HFFc6 (cell line): ENCODE results near the gene HSPA4L. TPM values are rescaled to one million over a fixed set of nuclear protein-coding genes. Genes with fewer than 3 reads are reported as not detected.

Source experiments
- DNase-seq: peaks from one replicate; pipeline ENCODE4 v3.0.0-alpha.2; 2018
- H3K27ac Mint-ChIP-seq: 2 replicates; pipeline ENCODE4 v1.8.0; 2020; ENCODE audit warnings: mild to moderate bottlenecking, mixed read lengths
- H3K27me3 Mint-ChIP-seq: 2 replicates; pipeline ENCODE4 v1.8.0; 2021; ENCODE audit warnings: mild to moderate bottlenecking, moderate library complexity, mixed read lengths; ENCODE audit not compliant: insufficient read depth
- H3K36me3 Mint-ChIP-seq: 2 replicates; pipeline ENCODE4 v1.8.0; 2021; ENCODE audit warnings: low read depth, mixed read lengths
- H3K4me1 Mint-ChIP-seq: 2 replicates; pipeline ENCODE4 v1.8.0; 2020; ENCODE audit warnings: low read depth, mixed read lengths
- H3K4me3 Mint-ChIP-seq: 2 replicates; pipeline ENCODE4 v1.8.0; 2020; ENCODE audit warnings: mild to moderate bottlenecking, moderate library complexity, mixed read lengths
- H3K9me3 Mint-ChIP-seq: 2 replicates; pipeline ENCODE4 v1.8.0; 2020; ENCODE audit warnings: mild to moderate bottlenecking, mixed read lengths
- total RNA-seq, 6 experiments: library from RNA; stranded (reverse); fragmentation: NEBNext Ultra II Directional; extraction: Animal tissue kit (Norgen Biotek cat#: 25700); gene quantifications; 2 replicates in 1 of 6; 3 replicates in 5 of 6; pipeline ENCODE4 v1.2.3, GENCODE V29; 2021
- TF ChIP-seq, protein P1 (sequence below): fragments of 200-600 bp; sonication (generic); IDR thresholded peaks from 2 replicates; pipeline ENCODE4 v1.5.0; 2021; ENCODE audit warnings: antibody characterized with exemption, mild to moderate bottlenecking

HSPA4L gene
- total RNA-seq, 6 experiments from 2014 or later, result 5.9 to 7.9 (median 7.5) TPM

DNA sequence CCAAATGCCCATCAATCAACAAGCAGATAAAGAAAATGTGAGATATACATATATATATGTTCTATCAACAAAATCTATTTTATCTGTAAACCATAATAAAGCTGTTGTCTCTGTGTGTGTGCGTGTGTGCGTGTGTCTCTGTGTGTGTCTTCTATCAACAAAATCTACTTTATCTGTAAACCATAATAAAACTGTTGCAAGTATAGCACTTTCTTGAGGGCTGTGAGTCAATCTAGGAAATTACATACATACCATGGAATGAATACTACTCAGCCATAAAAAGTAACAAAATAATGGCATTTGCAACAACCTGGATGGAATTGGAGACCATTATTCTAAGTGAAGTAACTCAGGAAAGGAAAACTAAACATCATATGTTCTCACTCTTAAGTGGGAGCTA, 86.1 kb downstream of the HSPA4L start:
- Mint-ChIP-seq H3K9me3 (no peaks in the 10 kb centered on the region), H3K27me3 (no peaks in the 10 kb centered on the region), H3K4me3 (no peak overlapping the region), H3K4me1 (peaks cover 29% of the 10 kb centered on the region), H3K36me3 (peaks cover 5% of the 10 kb centered on the region), H3K27ac (no peak overlapping the region)
- TF ChIP-seq, protein P1, sequence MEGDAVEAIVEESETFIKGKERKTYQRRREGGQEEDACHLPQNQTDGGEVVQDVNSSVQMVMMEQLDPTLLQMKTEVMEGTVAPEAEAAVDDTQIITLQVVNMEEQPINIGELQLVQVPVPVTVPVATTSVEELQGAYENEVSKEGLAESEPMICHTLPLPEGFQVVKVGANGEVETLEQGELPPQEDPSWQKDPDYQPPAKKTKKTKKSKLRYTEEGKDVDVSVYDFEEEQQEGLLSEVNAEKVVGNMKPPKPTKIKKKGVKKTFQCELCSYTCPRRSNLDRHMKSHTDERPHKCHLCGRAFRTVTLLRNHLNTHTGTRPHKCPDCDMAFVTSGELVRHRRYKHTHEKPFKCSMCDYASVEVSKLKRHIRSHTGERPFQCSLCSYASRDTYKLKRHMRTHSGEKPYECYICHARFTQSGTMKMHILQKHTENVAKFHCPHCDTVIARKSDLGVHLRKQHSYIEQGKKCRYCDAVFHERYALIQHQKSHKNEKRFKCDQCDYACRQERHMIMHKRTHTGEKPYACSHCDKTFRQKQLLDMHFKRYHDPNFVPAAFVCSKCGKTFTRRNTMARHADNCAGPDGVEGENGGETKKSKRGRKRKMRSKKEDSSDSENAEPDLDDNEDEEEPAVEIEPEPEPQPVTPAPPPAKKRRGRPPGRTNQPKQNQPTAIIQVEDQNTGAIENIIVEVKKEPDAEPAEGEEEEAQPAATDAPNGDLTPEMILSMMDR, result no peak
- DNase-seq, result peak; percentile 20

DNA sequence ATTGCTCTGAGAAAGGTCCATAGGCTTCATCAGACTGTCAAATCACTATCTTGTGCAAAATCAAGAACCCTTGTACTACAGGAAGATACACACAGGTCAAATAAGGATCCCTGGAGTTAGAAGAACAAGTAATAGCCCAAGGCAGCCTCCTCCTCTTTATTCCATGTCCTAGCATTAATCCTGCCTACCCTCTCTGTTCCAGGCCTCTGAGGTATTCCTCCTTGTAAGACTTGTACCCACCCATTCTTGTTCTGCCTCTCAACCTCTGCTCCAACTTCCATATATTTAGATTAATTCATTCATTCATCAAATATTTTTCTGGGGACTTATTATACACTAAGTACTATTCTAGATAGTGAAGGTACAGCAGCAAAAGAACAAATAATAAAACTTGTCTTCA, 88.2 kb downstream of the HSPA4L start:
- peaks cover 10% of the 10 kb centered on the region for H3K36me3 Mint-ChIP-seq
- TF ChIP-seq, protein P1, result no peak
- H3K4me3 Mint-ChIP-seq, result peak overlapping the region; percentile 22
- peak overlapping the region; percentile 75 for H3K27ac Mint-ChIP-seq
- peaks cover 32% of the 10 kb centered on the region for H3K4me1 Mint-ChIP-seq
- no peaks in the 10 kb centered on the region for H3K27me3 Mint-ChIP-seq
- H3K9me3 Mint-ChIP-seq, result no peaks in the 10 kb centered on the region
- no peak for DNase-seq

DNA sequence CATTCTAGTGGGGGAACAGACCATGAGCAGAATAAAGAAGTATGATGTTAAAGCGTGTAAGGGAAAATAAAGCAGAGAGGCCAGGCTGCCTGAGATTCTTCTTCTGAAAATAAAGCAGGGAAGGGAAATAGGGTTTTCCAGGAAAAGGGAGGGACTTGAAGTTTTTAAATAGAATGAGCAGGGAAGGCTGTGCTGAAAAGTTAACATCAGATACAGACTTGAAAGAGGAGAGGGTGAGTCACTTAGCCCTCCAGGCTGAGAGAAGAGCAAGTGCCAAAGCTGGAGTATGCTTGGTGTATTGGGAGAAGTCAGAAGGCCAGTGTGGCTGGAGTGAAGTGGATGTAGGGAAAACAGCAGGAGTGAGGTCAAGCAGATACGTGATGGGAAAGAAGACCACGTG, 88.6 kb downstream of the HSPA4L start:
- peak; percentile 84 for DNase-seq
- no peaks in the 10 kb centered on the region for H3K27me3 Mint-ChIP-seq
- no peaks in the 10 kb centered on the region for H3K9me3 Mint-ChIP-seq
- peaks cover 36% of the 10 kb centered on the region for H3K4me1 Mint-ChIP-seq
- H3K27ac Mint-ChIP-seq, result peak overlapping the region; percentile 75
- peaks cover 10% of the 10 kb centered on the region for H3K36me3 Mint-ChIP-seq
- TF ChIP-seq, protein P1, result no peak
- H3K4me3 Mint-ChIP-seq, result peak overlapping the region; percentile 22

DNA sequence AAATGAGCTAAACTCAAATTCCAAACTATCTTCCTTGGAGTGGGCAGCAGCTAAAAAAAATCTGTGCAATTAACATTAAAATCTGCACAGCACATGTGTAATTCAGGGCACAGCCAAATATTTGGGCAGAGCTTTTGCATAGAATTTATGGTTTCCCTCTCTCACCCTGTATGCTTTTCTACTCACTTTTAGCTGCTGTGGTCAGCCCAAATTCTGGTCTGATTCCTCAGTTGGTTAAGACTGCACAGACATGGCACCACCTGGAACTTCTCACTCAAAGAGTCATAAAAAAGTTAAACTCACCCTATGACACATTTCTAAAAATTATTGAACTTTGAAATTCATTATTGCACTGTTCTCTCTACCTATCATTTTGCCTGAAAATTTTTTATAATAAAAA, 93.7 kb downstream of the HSPA4L start:
- Mint-ChIP-seq H3K9me3 (no peaks in the 10 kb centered on the region), H3K27me3 (no peaks in the 10 kb centered on the region; the same call in none of the 2 replicates), H3K4me3 (no peak overlapping the region), H3K36me3 (peaks cover 6% of the 10 kb centered on the region; the same call in 1 of the 2 replicates), H3K27ac (no peak overlapping the region), H3K4me1 (peaks cover 36% of the 10 kb centered on the region)
- TF ChIP-seq, protein P1, result no peak
- DNase-seq, result no peak

DNA sequence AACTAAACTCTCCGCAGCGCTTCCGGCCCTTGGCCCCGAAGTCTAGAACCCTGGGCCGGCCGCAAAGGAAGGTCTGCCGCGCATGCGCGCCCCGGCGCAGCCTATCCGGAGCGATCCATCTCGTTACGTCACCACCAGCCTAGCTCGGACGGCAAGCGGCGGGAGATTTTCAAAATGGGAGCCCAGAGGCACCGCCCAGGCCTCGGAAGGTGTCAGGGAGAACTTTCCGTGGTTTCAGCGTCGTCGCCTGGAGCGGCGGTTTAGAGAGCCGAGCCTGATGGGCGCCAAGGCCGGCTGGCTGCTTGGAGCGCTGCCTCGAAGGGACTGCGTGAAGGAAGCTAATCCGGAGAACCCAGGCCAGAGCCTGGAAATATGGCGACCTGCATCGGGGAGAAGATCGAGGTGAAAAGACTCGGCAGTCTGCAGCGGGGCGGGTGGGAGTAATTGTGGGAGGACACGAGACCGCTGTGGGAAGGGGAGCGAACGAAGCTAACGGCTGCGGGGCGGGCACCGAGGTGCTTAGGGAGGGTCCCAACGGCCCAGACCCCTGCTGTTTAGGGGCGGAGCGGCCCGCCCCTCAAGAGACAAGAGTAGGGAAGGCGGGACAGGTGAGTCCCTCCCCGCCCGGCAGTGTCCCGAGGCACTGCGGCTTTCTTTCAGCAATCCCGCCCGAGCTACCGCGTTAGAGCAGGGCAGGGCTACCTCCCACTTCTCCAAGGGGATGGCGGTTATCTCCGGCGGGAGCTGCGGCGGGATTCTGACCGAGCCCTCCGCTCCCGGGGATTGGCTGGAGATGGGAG, 98.8 kb downstream of the HSPA4L start, which contains the start of gene PLK4:
TSS of gene PLK4 (plus strand) at position 131 of the 800 bp plus-strand sequence. CDS start at position 373, 242 bp downstream.
- Mint-ChIP-seq H3K27ac (peak within 1 kb of the TSS; percentile 99), H3K4me3 (peak within 1 kb of the TSS; percentile 100), H3K27me3 (no peaks in the 10 kb centered on the region; the same call in none of the 2 replicates), H3K9me3 (no peaks in the 10 kb centered on the region), H3K4me1 (peaks cover 28% of the 10 kb centered on the region), H3K36me3 (peaks cover 9% of the 10 kb centered on the region; the same call in 1 of the 2 replicates)
- DNase-seq, result peak; percentile 93
- TF ChIP-seq, protein P1, result no peak
